Measurements from ENCODE around the gene CASP4. TPM values are rescaled to one million over a fixed set of nuclear protein-coding genes. Genes with fewer than 3 reads are reported as not detected.

Gene CASP4
- total and polyA plus RNA-seq, 9 of the 15 experiments (the other 6 are each of a cell fraction or from before 2014, with no cell fraction given), result 0.15 to 0.42 (median 0.27) TPM; not detected in 1

GRCh38 chr11:104970756-104971155, 2.4 kb upstream of the CASP4 start (continued):
- TF ChIP-seq, protein P1, sequence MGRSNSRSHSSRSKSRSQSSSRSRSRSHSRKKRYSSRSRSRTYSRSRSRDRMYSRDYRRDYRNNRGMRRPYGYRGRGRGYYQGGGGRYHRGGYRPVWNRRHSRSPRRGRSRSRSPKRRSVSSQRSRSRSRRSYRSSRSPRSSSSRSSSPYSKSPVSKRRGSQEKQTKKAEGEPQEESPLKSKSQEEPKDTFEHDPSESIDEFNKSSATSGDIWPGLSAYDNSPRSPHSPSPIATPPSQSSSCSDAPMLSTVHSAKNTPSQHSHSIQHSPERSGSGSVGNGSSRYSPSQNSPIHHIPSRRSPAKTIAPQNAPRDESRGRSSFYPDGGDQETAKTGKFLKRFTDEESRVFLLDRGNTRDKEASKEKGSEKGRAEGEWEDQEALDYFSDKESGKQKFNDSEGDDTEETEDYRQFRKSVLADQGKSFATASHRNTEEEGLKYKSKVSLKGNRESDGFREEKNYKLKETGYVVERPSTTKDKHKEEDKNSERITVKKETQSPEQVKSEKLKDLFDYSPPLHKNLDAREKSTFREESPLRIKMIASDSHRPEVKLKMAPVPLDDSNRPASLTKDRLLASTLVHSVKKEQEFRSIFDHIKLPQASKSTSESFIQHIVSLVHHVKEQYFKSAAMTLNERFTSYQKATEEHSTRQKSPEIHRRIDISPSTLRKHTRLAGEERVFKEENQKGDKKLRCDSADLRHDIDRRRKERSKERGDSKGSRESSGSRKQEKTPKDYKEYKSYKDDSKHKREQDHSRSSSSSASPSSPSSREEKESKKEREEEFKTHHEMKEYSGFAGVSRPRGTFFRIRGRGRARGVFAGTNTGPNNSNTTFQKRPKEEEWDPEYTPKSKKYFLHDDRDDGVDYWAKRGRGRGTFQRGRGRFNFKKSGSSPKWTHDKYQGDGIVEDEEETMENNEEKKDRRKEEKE (IDR thresholded peaks at IDR 0.05; ENCODE audit: borderline replicate concordance in 1 of 2, control insufficient read depth in 1 of 2, low read depth in 2 of 2, low read length in 1 of 2), result no peak
- no peak for TF ChIP-seq ZNF280B (CRISPR knock-in tag; IDR thresholded peaks at IDR 0.05)
- no peak for TF ChIP-seq BRD4 (IDR thresholded peaks at IDR 0.05)
- TF ChIP-seq GTF2F1 (IDR thresholded peaks at IDR 0.05; ENCODE audit: low read depth, low read length), result no peak
- no peak for TF ChIP-seq KHSRP (IDR thresholded peaks at IDR 0.05)
- no peak for TF ChIP-seq HMG20A (CRISPR knock-in tag; conservative IDR thresholded peaks at IDR 0.05)
- TF ChIP-seq, protein P2, sequence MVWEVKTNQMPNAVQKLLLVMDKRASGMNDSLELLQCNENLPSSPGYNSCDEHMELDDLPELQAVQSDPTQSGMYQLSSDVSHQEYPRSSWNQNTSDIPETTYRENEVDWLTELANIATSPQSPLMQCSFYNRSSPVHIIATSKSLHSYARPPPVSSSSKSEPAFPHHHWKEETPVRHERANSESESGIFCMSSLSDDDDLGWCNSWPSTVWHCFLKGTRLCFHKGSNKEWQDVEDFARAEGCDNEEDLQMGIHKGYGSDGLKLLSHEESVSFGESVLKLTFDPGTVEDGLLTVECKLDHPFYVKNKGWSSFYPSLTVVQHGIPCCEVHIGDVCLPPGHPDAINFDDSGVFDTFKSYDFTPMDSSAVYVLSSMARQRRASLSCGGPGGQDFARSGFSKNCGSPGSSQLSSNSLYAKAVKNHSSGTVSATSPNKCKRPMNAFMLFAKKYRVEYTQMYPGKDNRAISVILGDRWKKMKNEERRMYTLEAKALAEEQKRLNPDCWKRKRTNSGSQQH (CRISPR knock-in tag; IDR thresholded peaks at IDR 0.05), result no peak

Measured in K562 (cell line).